Lower leg skin (tissue), 4 donors: ENCODE measurements around the gene CNDP2. TPM values are rescaled to one million over a fixed set of nuclear protein-coding genes. Genes with fewer than 3 reads are reported as not detected.
A peak's percentile ranks its signal among the peaks of the same experiment; 100 is the strongest.

Experiments
- DNase-seq, 2 donors: peaks; one replicate each; pipeline ENCODE4 v3.0.0-alpha.2; 2019; ENCODE audit warnings: low spot score in 2 of 2
- H3K4me3 ChIP-seq: fragments of 200-600 bp; sonication (generic); 2 replicates; pipeline ENCODE4 v1.5.1; 2017; ENCODE audit warnings: mild to moderate bottlenecking, low read depth; ENCODE audit not compliant: poor library complexity, severe bottlenecking
- CTCF ChIP-seq, 3 donors: fragments of 450-650 bp; IDR thresholded peaks; one replicate each; pipeline ENCODE4 v1.5.1; 2016; ENCODE audit warnings: antibody characterized with exemption in 3 of 3, mild to moderate bottlenecking in 3 of 3, moderate library complexity in 2 of 3
- POLR2A ChIP-seq, 2 donors: fragments of 450-650 bp; IDR thresholded peaks; one replicate each; pipeline ENCODE4 v1.6.1; 2016 to 2017; ENCODE audit warnings: antibody characterized with exemption in 2 of 2, mild to moderate bottlenecking in 1 of 2, moderate library complexity in 1 of 2
- WGBS, 2 donors: methylation state at CpG; one replicate each; pipeline ENCODE4 v1.1.5; 2018; 5-methylcytosine and 5-hydroxymethylcytosine counted together
- intact Hi-C: fragments of 100-400 bp; cut with DNase I; formaldehyde crosslinking; loops from one replicate; pipeline ENCODE4 v1.15.0; 2023; ENCODE audit warnings: low total_unique reads
- total RNA-seq, 4 donors: library from RNA; depleted of rRNA; stranded (reverse); fragments of >200 nt; gene quantifications; one replicate each; pipeline ENCODE4 v1.1.0, GENCODE V29; 2016

CNDP2 gene
- total RNA-seq, 4 donors from 2014 or later, result 56.0 to 78.2 (median 73.0) TPM

DNA sequence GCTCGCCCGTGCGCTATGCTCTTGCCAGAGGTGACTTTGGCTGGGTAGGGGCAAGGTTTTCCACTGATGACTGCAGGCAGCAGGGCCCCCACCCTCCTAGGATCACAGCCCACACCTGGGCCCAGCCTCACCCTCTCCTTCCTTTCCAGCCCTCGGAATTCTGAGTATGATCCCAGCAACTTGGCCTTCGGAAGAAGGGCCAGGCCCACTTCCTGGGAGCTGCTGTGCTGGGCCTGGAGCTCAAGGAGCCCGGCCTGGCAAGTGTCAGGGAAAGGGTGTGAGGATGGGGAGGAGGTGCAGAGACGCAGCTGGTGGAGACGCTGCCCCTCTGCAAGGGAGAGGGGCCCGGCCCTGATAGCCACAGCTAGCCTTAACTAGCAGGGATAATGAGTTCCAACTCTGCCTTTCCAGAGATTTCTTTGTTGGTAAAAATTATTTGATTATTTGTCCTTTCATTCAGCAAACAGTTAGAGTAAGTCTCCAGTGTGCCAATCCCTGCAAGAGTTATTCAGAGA is 36.4 kb downstream of the CNDP2 start:
- 65 to 67% methylated on average over 9 of the region's 9 CpGs for WGBS, 2 donors
- peak in 1 of 2 donors; percentile 56 for DNase-seq
- no peak overlapping the region for H3K4me3 ChIP-seq
- TF ChIP-seq CTCF (IDR thresholded peaks at IDR 0.05), result no peak
- intact Hi-C loops, result no loop called here

GRCh38 chr18:74533666-74534065 is 37.5 kb downstream of the CNDP2 start:
- intact Hi-C loops, result no loop called here
- WGBS, 2 donors, result 94 to 96% methylated on average over 12 of the region's 12 CpGs
- TF ChIP-seq CTCF (IDR thresholded peaks at IDR 0.05) (no peak), POLR2A (IDR thresholded peaks at IDR 0.05) (no peak)
- H3K4me3 ChIP-seq, result no peak overlapping the region
- no peak for DNase-seq

- peak in 1 of 2 donors; percentile 56 for DNase-seq
- intact Hi-C loops, result no loop called here
- H3K4me3 ChIP-seq, result no peak within 1 kb of the TSS
- 84 to 87% methylated on average over 21 of the region's 21 CpGs for WGBS, 2 donors
- TF ChIP-seq CTCF (IDR thresholded peaks at IDR 0.05), result no peak
- no peak for TF ChIP-seq POLR2A (IDR thresholded peaks at IDR 0.05)
Observed at GRCh38 chr18:74534150-74534969, 38.2 kb downstream of the CNDP2 start, which contains the start of gene CNDP1. CNDP1 (plus strand) TSS chr18:74534500; CDS start chr18:74534668, 168 bp downstream.

DNA sequence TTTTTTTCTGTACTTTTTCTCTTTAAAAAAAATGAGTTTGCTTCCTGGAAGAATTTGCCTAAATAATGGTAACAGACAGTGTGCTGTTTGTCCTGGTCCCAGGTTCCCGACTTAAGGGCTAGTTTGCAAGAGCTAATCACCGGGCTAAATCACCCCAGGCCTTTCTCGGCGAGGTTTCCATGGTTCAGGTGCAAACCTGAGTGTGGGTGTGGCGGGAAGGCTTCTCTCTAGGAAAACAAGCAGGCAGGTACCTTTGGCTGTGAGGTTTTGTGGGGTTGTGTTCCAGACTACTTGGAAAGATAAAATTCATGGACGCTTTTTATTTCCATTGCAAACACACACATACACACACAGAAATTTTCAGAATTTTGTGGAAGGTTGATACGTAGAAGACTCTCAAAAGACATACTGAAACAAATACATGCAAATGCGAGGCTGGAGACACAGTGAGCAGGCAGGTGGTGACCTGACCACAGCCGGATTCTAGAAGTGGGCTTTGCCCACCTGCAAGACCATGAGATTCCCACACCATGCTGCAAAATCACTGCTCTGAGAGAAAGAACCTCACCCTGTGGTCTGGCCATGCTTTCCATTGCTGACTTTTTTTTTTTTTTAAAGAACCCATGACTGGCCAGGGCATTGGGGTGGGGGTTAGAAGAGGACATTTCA is 39.0 kb downstream of the CNDP2 start:
- H3K4me3 ChIP-seq, result no peak overlapping the region
- no peak for TF ChIP-seq CTCF (IDR thresholded peaks at IDR 0.05)
- no peak for TF ChIP-seq POLR2A (IDR thresholded peaks at IDR 0.05)
- intact Hi-C loops, result no loop called here
- peak in 1 of 2 donors; percentile 57 for DNase-seq
- 67 to 69% methylated on average over 9 of the region's 9 CpGs for WGBS, 2 donors

- 74 to 80% methylated on average over 11 of the region's 11 CpGs for WGBS, 2 donors
- peak in 1 of 2 donors; percentile 46 for DNase-seq
- TF ChIP-seq POLR2A (IDR thresholded peaks at IDR 0.05) (no peak), CTCF (IDR thresholded peaks at IDR 0.05) (no peak)
- intact Hi-C loops, result no loop called here
- H3K4me3 ChIP-seq, result no peak overlapping the region
Observed at GRCh38 chr18:74539289-74539688, 43.1 kb downstream of the CNDP2 start.
